ENCODE measurements around the gene DZIP1.
"Not testable (repeated sequence)": the region's sequence is repeated elsewhere in the genome, so short reads cannot be mapped to it uniquely, and the experiment has no call there.

DZIP1 gene

GRCh38 chr13:95644601-95645052 lies at the start of gene DZIP1:
TSS of gene DZIP1 (minus strand) at chr13:95644706. CDS start at chr13:95642029, 2,677 bp downstream.
- DNase-seq (ENCODE audit: low read depth, low spot score), result no peak

GRCh38 chr13:95690986-95691385 lies 46.5 kb upstream of the DZIP1 start:
- not testable (repeated sequence) for DNase-seq (ENCODE audit: low read depth, low spot score)

GRCh38 chr13:95689582-95689926 lies 45.0 kb upstream of the DZIP1 start:
- no peak for DNase-seq (ENCODE audit: low read depth, low spot score)

GRCh38 chr13:95684960-95685359 lies 40.5 kb upstream of the DZIP1 start:
- not testable (repeated sequence) for DNase-seq (ENCODE audit: low read depth, low spot score)

GRCh38 chr13:95684418-95684817 lies 39.9 kb upstream of the DZIP1 start:
- no peak for DNase-seq (ENCODE audit: low read depth, low spot score)

GRCh38 chr13:95679722-95680121 lies 35.2 kb upstream of the DZIP1 start:
- no peak for DNase-seq (ENCODE audit: low read depth, low spot score)

GRCh38 chr13:95678967-95679366 lies 34.5 kb upstream of the DZIP1 start:
- no peak for DNase-seq (ENCODE audit: low read depth, low spot score)

- DNase-seq (ENCODE audit: low read depth, low spot score), result no peak
These were observed 33.2 kb upstream of the DZIP1 start for GRCh38 chr13:95677564-95678266.

GRCh38 chr13:95676762-95677563 lies 32.5 kb upstream of the DZIP1 start, which contains the start of gene DNAJC3:
TSS of gene DNAJC3 (plus strand) at chr13:95677139. CDS start at chr13:95677256, 117 bp downstream.
- peak; percentile 96 for DNase-seq (ENCODE audit: low read depth, low spot score)

- DNase-seq (ENCODE audit: low read depth, low spot score), result no peak
These were observed 31.7 kb upstream of the DZIP1 start for GRCh38 chr13:95676105-95676761.

- no peak for DNase-seq (ENCODE audit: low read depth, low spot score)
These were observed 27.1 kb upstream of the DZIP1 start for GRCh38 chr13:95671597-95671996.

- DNase-seq (ENCODE audit: low read depth, low spot score), result not testable (repeated sequence)
These were observed 22.7 kb upstream of the DZIP1 start for GRCh38 chr13:95667235-95667634.

GRCh38 chr13:95660981-95661581 lies 16.6 kb upstream of the DZIP1 start:
- DNase-seq (ENCODE audit: low read depth, low spot score), result no peak

- DNase-seq (ENCODE audit: low read depth, low spot score), result no peak
These were observed 15.0 kb upstream of the DZIP1 start for GRCh38 chr13:95659500-95659899.

GRCh38 chr13:95656386-95657015 lies 12.0 kb upstream of the DZIP1 start:
- DNase-seq (ENCODE audit: low read depth, low spot score), result no peak

- no peak for DNase-seq (ENCODE audit: low read depth, low spot score)
These were observed 8.3 kb upstream of the DZIP1 start for GRCh38 chr13:95652821-95653220.

GRCh38 chr13:95652244-95652764 lies 7.8 kb upstream of the DZIP1 start:
- DNase-seq (ENCODE audit: low read depth, low spot score), result no peak

GRCh38 chr13:95650696-95651095 lies 6.2 kb upstream of the DZIP1 start:
- DNase-seq (ENCODE audit: low read depth, low spot score), result no peak

GRCh38 chr13:95647321-95647720 lies 2.8 kb upstream of the DZIP1 start:
- no peak for DNase-seq (ENCODE audit: low read depth, low spot score)

- DNase-seq (ENCODE audit: low read depth, low spot score), result no peak
These were observed 439 bp downstream of the DZIP1 start for GRCh38 chr13:95643936-95644598.

GRCh38 chr13:95643571-95643935 lies 953 bp downstream of the DZIP1 start:
- DNase-seq (ENCODE audit: low read depth, low spot score), result no peak

Data from brain pericyte (primary cell).